SK-N-SH treated with all-trans-retinoic acid at 6 μM for 48 hours (cell line): ENCODE results near the gene CDC42EP3.

ENCODE experiments used
- ATAC-seq: fragments of 200-7000 bp; cut with Tn5 transposase; 3 replicates; pipeline ENCODE4 v1.9.1; 2020; ENCODE audit warnings: mild to moderate bottlenecking, moderate library complexity
- ARNTL ChIP-seq: fragments of 450-650 bp; formaldehyde crosslinking; IDR thresholded peaks from 2 replicates; pipeline ENCODE4 v1.5.0; 2020; ENCODE audit warnings: low read depth, mild to moderate bottlenecking, moderate library complexity, borderline replicate concordance
- BACH2 ChIP-seq: fragments of 250-450 bp; sonication (Bioruptor Pico); IDR thresholded peaks from 2 replicates; pipeline ENCODE4 v1.9.0; 2021; ENCODE audit warnings: mild to moderate bottlenecking, borderline replicate concordance
- CREB5 ChIP-seq: fragments of 250-450 bp; sonication (Bioruptor Pico); IDR thresholded peaks from 2 replicates; pipeline ENCODE4 v1.5.1; 2020; ENCODE audit warnings: low read depth, mild to moderate bottlenecking, moderate library complexity
- CSDC2 ChIP-seq: fragments of 250-450 bp; sonication (Bioruptor Pico); IDR thresholded peaks from 2 replicates; pipeline ENCODE4 v1.5.0; 2020; ENCODE audit warnings: mild to moderate bottlenecking, moderate library complexity
- CSRNP3 ChIP-seq: fragments of 250-450 bp; sonication (Bioruptor Pico); IDR thresholded peaks from 2 replicates; pipeline ENCODE4 v1.5.1; 2021; ENCODE audit warnings: mild to moderate bottlenecking, moderate library complexity
- ESRRG ChIP-seq: fragments of 250-450 bp; sonication (Bioruptor Pico); IDR thresholded peaks from 2 replicates; pipeline ENCODE4 v1.6.1; 2021; ENCODE audit warnings: mild to moderate bottlenecking
- GLIS3 ChIP-seq: fragments of 250-450 bp; sonication (Bioruptor Pico); IDR thresholded peaks from 2 replicates; pipeline ENCODE4 v1.5.0; 2020; ENCODE audit warnings: mild to moderate bottlenecking, moderate library complexity
- ISL1 ChIP-seq: fragments of 250-450 bp; sonication (Bioruptor Pico); IDR thresholded peaks from 2 replicates; pipeline ENCODE4 v2.1.2; 2022; ENCODE audit warnings: mild to moderate bottlenecking, moderate library complexity
- OSR1 ChIP-seq: fragments of 250-450 bp; sonication (Bioruptor Pico); IDR thresholded peaks from 2 replicates; pipeline ENCODE4 v1.8.0; 2022; ENCODE audit warnings: moderate library complexity, mild to moderate bottlenecking, inconsistent platforms
- POU6F1 ChIP-seq: fragments of 250-450 bp; sonication (Bioruptor Pico); IDR thresholded peaks from 2 replicates; pipeline ENCODE4 v1.8.0; 2021; ENCODE audit warnings: low read depth, mild to moderate bottlenecking, moderate library complexity, borderline replicate concordance
- PPARA ChIP-seq: fragments of 250-450 bp; sonication (Bioruptor Pico); IDR thresholded peaks from 2 replicates; pipeline ENCODE4 v1.5.0; 2020; ENCODE audit warnings: mild to moderate bottlenecking, borderline replicate concordance
- RARB ChIP-seq: fragments of 250-450 bp; sonication (Bioruptor Pico); IDR thresholded peaks from 2 replicates; pipeline ENCODE4 v1.8.0; 2021; ENCODE audit warnings: mild to moderate bottlenecking, moderate library complexity
- SNAI2 ChIP-seq: fragments of 250-450 bp; sonication (Bioruptor Pico); IDR thresholded peaks from 2 replicates; pipeline ENCODE4 v1.5.0; 2020; ENCODE audit warnings: mild to moderate bottlenecking, moderate library complexity
- TCF4 ChIP-seq: fragments of 250-450 bp; sonication (Bioruptor Pico); IDR thresholded peaks from 2 replicates; pipeline ENCODE4 v1.8.0; 2021; ENCODE audit warnings: mild to moderate bottlenecking, moderate library complexity, borderline replicate concordance
- TOX ChIP-seq: fragments of 250-450 bp; sonication (Bioruptor Pico); IDR thresholded peaks from 2 replicates; pipeline ENCODE4 v1.8.0; 2021; ENCODE audit warnings: mild to moderate bottlenecking, moderate library complexity, borderline replicate concordance
- TSHZ2 ChIP-seq: fragments of 250-450 bp; sonication (Bioruptor Pico); IDR thresholded peaks from 2 replicates; pipeline ENCODE4 v1.5.0; 2020; ENCODE audit warnings: mild to moderate bottlenecking, moderate library complexity
- ZC3H10 ChIP-seq: fragments of 250-450 bp; sonication (Bioruptor Pico); IDR thresholded peaks from 2 replicates; pipeline ENCODE4 v1.5.1; 2021; ENCODE audit warnings: mild to moderate bottlenecking, moderate library complexity
- ZFP3 ChIP-seq: fragments of 250-450 bp; sonication (Bioruptor Pico); IDR thresholded peaks from 2 replicates; pipeline ENCODE4 v1.5.0; 2020; ENCODE audit warnings: mild to moderate bottlenecking, moderate library complexity
- ZFP30 ChIP-seq: fragments of 450-650 bp; formaldehyde crosslinking; IDR thresholded peaks from 2 replicates; pipeline ENCODE4 v1.5.0; 2022; ENCODE audit warnings: mild to moderate bottlenecking, moderate library complexity
- ZNF565 ChIP-seq: fragments of 450-650 bp; formaldehyde crosslinking; conservative IDR thresholded peaks from 2 replicates; pipeline ENCODE4 v1.5.0; 2020; ENCODE audit warnings: low read depth, mild to moderate bottlenecking, moderate library complexity
- ZNF70 ChIP-seq: fragments of 450-650 bp; formaldehyde crosslinking; IDR thresholded peaks from 2 replicates; pipeline ENCODE4 v1.5.0; 2020; ENCODE audit warnings: mild to moderate bottlenecking, moderate library complexity
- ZNF8 ChIP-seq: fragments of 450-650 bp; formaldehyde crosslinking; IDR thresholded peaks from 2 replicates; pipeline ENCODE4 v1.5.0; 2020; ENCODE audit warnings: mild to moderate bottlenecking, moderate library complexity

The CDC42EP3 gene

GRCh38 chr2:37682473-37682872 is 11.0 kb upstream of the CDC42EP3 start:
- TF ChIP-seq PPARA (CRISPR knock-in tag) (no peak), TOX (CRISPR knock-in tag) (no peak), ZNF565 (CRISPR knock-in tag) (no peak), ZNF8 (CRISPR knock-in tag) (no peak), GLIS3 (CRISPR knock-in tag) (no peak), BACH2 (no peak), OSR1 (CRISPR knock-in tag) (no peak), TCF4 (no peak), CSDC2 (CRISPR knock-in tag) (no peak), ZFP30 (CRISPR knock-in tag) (no peak), ZFP3 (CRISPR knock-in tag) (no peak), ZC3H10 (CRISPR knock-in tag) (no peak), ESRRG (no peak), SNAI2 (CRISPR knock-in tag) (no peak), ZNF70 (CRISPR knock-in tag) (no peak), RARB (CRISPR knock-in tag) (no peak), ISL1 (no peak), ARNTL (no peak), CREB5 (CRISPR knock-in tag) (no peak), TSHZ2 (CRISPR knock-in tag) (no peak)
- ATAC-seq = no peak

GRCh38 chr2:37681587-37681986 is 10.1 kb upstream of the CDC42EP3 start:
- no peak for ATAC-seq
- TF ChIP-seq ZNF70 (CRISPR knock-in tag) (no peak), ZFP30 (CRISPR knock-in tag) (no peak), POU6F1 (no peak), BACH2 (no peak), TCF4 (no peak), ESRRG (no peak), TSHZ2 (CRISPR knock-in tag) (no peak), CSDC2 (CRISPR knock-in tag) (no peak), SNAI2 (CRISPR knock-in tag) (no peak), ISL1 (no peak), ARNTL (no peak), ZNF565 (CRISPR knock-in tag) (no peak), ZNF8 (CRISPR knock-in tag) (no peak), ZC3H10 (CRISPR knock-in tag) (no peak), CSRNP3 (CRISPR knock-in tag) (no peak)
- TF ChIP-seq, all 23 proteins: peak for 0
